Stimulated activated CD8-positive, alpha-beta memory T cell treated with anti-CD3 and anti-CD28 coated beads, Interleukin-7, amount 100 ng/mL, for 4 hours (primary cell): ENCODE results near the gene WDR93.

Source experiments
- DNase-seq, 2 donors: peaks; one replicate each; pipeline ENCODE4 v3.0.0-alpha.2; 2020; ENCODE audit warnings: low read depth in 2 of 2

The WDR93 gene

DNA sequence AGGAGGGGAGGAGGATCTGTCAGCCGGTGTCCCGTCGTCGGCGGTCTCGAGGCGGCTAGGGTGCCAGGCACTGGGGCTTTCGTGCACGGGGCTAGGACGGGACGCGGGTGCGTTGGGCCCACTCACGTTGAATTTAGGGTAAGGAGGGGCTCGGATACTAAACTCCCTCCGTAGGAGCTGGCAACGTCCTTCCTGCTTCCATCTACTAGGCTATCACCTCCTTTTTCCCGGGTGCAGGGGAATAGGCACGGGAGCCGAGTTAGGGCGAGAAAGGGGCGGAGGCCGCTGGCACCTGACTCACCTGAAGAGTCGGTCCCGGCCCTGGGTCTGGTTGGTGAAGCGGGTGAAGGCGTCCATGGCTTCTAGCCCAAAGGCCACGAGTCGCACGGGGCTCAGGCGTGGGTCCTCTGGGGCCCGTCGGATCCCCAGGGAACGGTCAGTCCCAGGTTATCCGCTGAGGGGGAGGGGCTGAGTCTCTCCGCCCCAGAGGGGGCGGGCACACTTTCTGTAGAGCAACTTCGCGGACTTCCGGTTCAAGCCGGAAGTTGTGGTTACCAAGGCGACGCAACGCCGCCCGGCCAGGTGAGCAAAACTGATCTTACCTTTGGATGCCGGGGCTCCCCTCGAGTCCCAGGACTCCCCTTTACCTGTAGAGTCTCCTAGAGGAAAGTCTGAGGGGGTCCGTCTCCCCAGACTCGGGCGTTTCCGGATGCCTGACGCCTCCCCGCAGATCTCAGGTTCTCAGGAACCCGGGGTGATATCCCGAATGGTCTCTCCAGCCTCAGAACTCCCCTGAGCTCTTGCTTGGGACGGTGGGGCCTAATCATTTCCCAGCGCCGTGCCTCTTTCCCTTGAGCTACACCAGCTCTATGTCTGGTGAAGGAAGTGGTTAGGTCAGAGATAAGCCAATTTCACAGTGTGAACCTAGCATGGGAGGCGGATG lies at the start of gene WDR93, which contains the start of gene PEX11A:
Gene WDR93 (plus strand): TSS at position 536 of the 943 bp plus-strand sequence. CDS start 10,936 bp downstream, outside the sequence.
Gene PEX11A (minus strand): TSS at position 479 of the 943 bp plus-strand sequence. CDS start 122 bp downstream, at position 357.
- peak; percentile 48 to 60 for DNase-seq

DNA sequence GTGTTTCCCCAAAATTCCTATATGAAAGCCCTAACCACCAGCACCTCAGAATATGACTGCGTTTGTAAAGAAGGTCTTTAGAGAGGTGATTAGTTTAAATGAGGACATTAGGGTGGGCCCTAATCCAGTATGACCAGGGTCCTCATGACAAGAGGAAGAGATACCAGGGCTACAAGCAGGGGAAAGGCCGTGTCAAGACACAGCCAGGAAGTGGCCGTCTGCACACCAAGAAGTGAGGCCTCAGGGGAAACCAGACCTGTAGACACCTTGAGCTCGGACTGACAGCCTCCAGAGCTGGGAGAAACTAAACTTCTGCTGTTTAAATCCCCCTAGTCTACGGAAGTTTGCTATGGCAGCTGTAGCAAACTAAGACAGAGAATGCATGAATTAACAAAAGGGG lies 49.6 kb upstream of the WDR93 start:
- DNase-seq = no peak

DNA sequence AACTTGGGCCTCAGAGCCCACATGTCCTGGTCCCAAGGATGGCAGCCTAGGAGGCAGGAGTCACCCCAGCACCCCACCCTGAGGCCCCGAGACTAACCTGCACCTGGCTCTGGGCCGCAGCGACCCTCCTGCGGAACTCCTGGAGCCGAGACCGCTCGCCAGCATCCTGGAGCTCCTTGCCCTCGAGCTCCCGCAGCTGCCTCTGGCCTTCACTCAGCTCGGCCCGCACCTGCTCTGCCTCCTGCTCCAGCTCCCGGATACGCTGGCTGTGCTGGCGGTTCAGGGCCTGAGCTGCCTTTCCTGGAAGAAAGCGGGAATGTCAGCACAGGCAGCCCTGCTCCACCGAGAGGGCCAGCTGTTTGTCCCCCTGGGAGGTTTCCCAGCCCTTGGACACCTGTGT lies 48.5 kb upstream of the WDR93 start:
- no peak for DNase-seq

DNA sequence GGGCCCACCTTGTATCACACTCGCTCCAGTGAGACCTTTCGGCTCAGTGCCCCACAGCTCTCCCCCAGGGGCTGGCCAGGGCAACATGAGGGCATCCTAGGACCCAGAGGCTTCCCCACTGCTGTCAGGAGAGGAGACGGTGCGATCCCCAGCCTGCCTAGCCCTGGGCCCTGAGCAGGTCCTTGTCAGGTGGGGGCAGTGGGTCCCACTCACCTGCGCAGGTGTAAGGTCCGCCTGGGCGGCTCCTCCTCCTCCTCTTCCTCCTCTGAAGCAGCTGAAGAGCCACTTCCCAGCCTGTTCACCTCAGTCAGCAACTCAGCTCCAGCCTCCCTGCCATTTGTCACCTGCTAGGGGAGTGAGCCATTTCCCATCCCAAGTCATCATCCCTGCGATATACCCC lies 44.9 kb upstream of the WDR93 start:
- no peak for DNase-seq

DNA sequence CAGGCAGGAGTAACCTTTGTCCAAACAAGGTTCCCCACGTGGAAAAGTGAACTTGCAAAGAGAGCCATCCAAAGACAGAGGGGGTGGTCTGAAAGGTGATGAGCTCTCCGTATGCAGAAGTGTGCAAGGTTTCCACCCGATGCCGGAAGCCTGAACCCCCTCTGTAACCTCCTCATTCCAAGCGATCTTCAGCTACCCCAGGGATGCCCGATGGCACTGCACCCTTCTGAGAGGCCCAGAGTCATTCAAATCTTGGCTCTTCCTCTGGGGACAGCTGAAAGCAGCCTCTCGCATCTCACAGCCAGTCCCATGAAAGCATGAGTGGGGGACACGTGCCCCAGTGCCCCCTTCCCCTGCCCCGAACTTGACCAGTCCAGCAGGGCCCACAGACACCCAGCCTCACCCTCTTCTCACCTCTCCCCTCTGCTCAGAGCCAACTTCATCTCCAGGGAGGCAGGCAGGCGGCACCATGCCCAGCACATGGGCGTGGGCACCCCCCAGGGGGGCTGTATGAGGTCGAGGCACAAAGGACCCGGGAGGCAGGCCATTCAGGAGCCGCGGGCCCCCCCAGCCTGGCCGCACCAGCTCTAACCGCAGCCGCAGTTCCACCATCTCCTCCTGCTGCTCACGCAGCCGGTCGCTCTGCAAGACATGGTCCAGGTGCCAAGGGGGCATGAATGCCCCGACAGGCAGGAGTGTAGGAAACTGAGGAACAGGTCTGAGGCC lies 44.0 kb upstream of the WDR93 start:
- DNase-seq = no peak

DNA sequence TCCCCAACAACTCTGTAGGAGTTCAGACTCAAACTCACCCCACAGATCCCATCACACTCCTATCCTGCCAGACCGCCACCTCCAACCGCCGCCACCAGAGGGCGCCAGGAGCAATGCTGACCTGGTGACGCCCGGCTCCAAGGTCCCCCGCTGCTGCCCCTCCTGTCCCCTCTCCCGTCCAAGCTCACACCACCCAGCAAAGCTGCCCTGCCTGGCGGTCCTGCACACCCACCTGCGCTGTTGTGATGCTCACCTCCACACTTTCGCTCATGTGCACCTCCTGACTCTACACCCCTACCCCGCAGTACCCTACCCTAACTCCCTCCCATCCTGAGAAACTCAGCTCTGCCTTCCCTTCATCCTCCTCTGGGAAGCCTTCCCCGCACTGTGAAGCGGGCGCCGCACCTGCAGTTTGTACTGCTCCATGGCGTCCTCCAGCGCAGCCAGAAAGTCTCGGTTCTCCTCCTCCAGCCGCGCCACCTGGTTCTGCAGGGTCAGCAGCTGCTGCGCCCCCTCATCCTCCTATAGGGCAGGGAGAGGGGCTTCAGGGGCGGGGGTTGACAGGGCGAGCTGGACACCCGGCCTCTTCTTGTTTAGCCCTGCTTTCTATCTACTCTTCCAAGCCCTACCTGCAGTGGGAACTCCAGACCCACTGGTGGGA lies 43.3 kb upstream of the WDR93 start:
- peak; percentile 29 to 35 for DNase-seq

DNA sequence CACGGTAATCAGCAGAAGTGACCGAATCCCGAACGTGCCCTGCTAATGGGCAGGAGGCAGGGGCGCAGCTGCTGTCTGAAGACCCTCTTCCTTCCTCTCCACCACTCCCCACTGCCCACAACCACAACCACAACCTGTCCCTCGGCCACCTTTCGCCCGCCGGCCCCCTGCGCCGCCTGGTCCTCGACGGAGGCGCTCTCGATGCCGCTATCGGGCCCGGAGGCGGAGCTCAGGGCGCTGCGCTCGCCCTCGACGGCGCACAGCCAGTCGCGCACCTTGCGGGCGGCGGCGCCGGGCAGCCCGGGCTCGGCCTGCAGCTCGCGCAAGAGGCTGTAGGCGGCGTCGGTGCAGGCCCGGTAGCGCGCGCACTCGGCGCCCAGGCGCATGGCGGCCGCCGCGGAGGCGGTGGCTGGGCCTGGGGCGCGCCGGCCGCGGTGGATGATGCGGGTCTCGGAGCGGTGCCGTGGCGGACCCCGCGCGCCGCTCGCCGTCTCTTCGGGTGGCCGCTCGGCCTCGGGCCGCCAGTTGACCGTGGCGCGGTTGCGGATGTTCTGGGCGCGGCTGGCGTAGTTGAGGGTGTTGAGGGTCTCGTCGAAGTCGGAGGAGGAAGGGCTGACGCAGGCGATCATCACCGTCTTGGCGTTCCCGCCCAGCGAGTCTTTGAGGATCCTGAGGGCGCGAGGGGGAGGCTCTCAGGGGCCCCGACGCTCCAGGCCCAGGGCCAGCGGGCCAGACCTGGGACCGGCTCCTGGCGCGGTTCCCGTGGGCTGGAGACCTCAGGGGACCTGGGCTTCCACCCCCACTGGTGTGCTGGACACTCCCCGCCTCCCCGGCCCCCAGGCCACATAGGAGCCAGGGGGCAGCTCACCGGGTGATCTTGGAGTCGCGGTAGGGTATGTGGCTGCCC lies 42.3 kb upstream of the WDR93 start:
- DNase-seq = no peak

DNA sequence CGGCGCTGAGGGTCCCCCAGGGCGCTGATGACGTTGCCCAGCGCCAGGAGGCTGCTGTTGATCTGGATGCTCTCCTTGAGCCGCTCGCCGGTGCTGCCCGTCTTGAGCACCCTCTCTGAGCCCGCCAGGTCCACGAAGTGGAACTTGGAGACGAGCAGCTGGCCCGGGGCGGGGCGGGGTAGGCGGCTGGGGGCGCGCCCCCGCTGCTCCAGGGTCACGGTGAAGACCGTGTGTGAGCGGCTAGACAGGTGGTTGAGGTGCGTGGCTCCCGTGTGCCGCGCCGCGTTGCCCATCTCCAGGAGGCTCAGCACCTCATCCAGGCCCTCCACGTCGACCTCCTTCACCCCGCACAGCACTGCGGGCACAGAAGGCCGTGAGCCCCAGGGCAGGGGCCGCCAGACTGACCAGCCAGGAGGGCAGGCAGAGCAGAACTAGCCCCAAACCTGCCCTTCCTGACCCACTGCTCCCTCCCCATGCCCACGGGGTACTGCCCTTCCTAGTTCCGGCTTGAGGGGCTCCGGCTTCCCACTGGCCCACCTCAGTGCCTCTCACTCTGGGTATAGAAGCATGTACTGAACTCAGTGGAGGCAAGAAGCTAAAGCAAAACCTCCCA lies 41.5 kb upstream of the WDR93 start:
- no peak for DNase-seq

DNA sequence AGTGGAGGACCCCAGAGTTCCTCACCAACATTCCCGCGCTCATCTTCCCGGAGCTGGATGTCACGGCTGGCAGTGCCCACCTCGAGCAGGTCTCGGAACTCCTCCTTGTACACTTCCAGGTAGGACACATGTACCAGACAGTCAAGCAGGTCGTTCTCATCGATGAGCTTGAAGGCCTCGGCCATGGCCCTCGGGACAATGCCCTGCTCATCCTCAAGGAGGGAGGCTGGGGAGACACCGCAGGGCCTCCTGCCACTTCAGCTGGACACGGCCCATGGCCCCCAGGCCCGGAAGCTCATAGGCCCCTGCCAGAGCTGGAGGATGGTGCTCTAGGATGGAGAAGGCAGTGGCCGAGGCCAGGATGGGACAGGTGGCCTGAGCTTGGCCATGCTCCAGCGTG lies 40.9 kb upstream of the WDR93 start:
- no peak for DNase-seq

DNA sequence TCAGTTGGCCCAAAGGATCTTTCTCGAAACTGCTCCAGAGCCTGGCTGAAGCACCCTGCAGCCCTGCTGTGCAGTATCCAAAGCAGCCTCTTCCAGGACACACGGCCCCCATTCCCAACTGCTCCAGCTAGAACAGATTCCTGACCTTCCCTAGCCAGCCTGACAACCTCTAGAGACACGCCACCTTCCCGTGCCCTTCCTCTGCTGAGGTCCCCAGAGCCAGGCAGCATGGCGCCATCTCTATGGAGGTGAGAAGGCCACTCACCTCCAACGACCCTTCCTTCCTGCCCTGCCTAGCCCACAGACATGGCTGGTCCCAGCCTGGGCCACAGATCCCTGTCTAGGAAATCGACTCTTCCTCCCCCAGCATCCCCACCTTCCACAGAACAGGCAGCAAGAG lies 38.5 kb upstream of the WDR93 start:
- DNase-seq = no peak

DNA sequence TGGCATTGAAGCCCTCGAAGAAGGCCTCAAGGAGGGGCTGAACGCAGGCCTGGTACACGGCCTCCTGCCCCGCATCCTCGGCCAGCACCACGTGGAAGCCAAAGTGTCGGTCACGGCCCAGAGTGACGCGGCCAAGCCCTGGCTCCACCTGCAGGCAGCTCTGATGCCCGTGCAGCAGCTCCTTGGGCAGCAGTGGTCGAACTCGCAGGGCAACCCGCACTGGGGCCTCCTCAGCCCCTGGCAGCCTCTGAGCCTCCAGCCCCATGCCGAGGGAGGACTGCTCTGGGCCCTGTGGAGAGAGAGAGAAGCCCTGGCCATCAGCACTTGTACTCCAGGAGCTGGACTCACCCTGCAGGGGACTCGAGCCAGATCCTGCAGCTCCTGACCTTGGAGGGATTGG lies 37.9 kb upstream of the WDR93 start:
- DNase-seq = no peak

DNA sequence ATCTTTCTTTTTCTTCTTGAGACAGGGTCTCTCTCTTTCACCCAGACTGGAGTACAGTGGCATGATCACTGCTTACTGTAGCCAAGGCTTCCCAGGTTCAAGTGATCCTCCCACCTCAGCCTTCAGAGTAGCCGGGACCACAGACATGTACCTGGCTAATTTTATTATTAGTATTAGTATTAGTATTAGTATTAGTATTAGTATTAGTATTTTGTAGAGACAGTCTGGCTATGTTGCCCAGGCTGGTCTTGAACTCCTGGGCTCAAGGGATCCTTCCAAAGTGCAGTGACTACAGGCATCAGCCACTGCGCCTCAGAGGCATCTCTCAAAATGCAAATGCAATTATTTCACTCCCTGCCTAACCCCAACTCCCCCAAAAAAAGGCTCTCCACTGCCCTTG lies 37.0 kb upstream of the WDR93 start:
- no peak for DNase-seq

DNA sequence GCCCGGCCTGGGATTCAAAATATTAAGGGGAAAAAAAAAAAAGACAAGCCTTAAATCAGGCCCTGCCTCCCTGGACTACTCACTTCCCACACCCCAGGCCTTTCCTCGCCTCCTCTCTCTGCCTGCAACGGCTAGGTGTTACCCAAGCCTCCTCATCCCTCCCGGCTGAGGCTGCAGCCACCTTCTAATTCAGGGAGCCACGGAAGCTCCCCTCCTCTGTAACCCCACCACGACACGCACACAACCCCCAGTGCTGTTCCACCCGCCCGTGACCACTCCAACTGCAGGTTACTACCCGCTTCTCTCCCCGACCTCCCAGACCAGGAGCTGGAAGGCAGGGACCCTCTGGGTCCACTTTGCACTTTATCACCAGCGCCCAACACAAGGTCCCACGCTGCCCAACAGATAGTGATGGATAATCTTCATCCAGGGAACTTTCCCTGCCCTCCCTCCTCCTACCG lies 36.3 kb upstream of the WDR93 start:
- DNase-seq = no peak

DNA sequence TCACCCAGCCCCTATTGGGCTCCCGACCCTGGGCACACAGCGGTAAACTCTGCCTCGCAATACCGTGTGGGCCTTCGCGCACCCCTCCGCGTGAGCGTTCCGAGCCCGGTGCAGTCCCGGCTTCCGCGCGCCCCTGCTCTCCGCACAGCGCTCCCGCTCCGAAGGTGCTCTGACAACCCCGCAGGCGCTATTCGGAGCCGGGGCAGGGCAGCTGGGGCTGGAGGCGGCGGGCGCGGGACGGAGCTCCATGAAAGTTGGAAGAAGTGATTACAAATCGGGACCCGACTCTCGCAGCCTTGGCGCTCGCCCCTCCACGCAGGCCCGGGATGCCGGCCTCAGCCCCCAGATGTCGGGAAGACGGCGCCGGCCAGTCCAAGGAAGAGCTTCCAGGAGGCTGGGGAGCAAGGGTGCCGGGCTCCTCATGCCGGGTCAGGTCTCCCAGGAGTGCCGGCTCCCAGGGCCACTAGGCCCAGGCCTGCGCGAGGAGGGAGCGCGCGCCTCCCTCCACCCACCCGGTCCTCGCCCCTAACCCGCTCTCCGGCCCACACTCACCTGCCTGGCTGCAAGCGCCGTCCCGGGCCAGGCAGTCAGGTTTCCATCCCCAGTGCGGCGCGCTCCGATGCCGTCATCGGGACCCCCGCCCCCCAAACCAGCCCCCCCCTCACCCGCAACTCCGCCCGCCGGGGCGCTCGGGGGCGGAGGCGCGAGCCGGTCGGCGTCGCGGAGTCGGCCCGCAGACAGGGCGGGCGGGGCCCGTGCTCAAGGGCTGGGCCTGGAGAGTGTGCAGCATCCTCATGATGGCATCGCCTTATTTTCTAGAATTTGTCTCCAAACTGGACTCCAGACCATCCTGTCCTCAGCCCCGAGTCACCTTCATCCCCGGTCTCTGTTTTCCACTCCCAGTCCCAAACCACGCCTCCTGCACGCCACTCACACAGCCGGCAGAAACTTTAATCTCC lies 35.5 kb upstream of the WDR93 start, which contains the start of gene KIF7:
Gene KIF7 (minus strand): TSS at position 621 of the 959 bp plus-strand sequence. CDS start 2,537 bp downstream, outside the sequence.
- DNase-seq = no peak

DNA sequence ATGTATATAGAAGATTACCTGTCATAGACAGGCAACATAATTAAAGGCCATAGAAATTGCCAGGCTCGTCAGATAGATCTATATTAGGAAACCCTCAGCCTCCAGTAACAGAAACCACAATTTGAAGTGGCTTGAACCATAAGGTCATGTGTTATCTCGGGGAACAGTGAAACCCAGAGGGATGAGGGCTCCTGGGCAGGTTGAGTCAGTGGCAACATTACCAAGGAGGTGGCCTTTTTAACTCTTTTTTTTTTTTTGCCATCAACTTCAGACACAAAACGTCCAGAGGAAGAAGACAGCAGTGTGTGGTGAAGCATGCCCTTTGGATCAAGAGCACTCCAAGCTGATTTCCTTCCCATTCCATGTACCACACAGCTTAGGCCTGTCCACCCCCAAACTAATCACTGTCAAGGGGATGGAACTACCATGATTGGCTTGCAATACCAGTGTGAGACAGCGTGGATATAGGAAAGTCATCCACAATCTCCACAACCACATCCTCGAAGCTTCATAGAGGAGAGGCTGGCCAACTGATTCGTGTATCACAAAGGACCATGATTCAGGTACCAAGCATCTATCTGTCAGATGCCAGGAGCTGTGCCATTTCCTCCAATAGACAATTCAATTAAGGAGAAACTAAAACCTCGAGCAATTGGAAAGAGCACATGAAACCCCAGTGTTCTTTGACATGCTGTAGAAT lies 34.3 kb upstream of the WDR93 start:
- DNase-seq = no peak

DNA sequence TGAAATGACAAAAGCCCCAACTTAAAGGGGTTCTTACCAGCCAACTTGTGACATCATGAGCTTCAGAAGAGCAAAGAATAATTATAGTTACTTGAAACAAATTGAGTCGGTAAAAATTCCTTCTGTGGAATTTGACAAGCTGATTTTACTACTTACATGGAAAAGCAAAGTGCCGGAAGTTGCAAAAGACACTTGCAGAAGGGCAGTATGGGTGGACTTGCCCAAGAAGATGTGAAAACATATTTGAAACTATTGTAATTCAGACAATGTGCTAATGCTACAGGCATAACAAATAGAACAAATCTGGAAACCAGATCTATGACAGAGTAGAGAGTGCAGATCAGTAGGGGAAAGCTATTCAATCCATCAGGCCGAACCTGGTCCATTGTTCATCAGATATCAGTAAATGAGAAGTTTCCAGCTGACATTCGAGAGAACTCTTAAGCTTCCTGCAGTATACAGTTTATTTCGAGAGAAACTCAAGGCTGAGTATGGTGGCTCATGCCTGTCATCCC lies 32.9 kb upstream of the WDR93 start:
- DNase-seq = no peak

DNA sequence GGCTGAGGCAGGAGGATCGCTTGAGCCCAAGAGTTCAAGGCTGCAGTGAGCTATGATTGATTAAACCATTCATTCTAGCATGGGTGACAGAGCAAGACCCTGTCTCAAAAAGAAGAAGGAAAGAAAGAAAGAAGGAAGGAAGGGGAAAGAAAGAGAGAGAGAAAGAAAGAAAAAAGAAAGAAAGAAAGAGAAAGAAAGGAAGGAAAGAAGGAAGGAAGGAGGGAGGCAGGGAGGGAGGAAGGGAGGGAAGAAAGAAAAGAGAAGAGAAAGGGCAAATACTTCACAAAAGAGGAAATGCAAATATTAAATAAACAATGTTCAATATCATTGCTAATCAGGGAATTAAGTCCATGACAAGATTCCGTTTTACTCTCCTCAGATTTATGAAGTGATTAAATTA lies 31.3 kb upstream of the WDR93 start:
- no peak for DNase-seq

DNA sequence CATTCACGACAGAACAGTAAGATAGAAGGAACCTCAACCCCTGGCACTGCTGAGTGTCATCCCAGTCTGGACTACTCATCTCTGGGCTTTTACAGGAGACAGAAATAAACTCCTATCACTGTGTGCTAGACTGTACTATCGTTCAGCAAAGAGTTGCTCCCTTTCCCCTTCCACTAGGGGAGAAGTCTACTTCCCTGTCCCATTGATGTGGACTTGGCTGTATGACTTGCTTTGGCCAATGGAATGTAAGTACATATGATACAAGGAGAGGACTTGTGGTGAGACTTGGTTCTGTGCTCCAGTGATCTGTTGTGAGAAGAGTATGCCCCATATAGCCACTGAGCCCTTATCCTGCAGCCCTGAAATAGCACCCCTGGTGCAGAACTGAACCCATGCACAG lies 30.1 kb upstream of the WDR93 start:
- no peak for DNase-seq
